ENCODE data around the gene ZMYND10. TPM values are rescaled to one million over a fixed set of nuclear protein-coding genes. Genes with fewer than 3 reads are reported as not detected.
"Not testable (repeated sequence)": the region's sequence is repeated elsewhere in the genome, so short reads cannot be mapped to it uniquely, and the experiment has no call there.

ZMYND10 gene
- total RNA-seq, 1 donor = 2.9 TPM

GRCh38 chr3:50314342-50314741 is 31.2 kb downstream of the ZMYND10 start:
- H3K27me3 ChIP-seq (ENCODE audit: insufficient read depth, low read length) = no peaks in the 10 kb centered on the region
- H3K4me2 ChIP-seq (ENCODE audit: insufficient read depth, low read length) = no peak overlapping the region
- peaks cover 2% of the 10 kb centered on the region for H3K9me3 ChIP-seq (ENCODE audit: low read depth, low read length)
- no peak for DNase-seq (ENCODE audit: insufficient read length, low spot score, missing footprints)
- peaks cover 26% of the 10 kb centered on the region for H4K20me1 ChIP-seq (ENCODE audit: insufficient read depth, low read length)
- no peak overlapping the region for H3K27ac ChIP-seq (ENCODE audit: low read depth, low read length)
- no peaks in the 10 kb centered on the region for H3K4me1 ChIP-seq (ENCODE audit: insufficient read depth, low read length)
- TF ChIP-seq CTCF (IDR thresholded peaks at IDR 0.05; ENCODE audit: extremely low read depth, low read depth, low read length) = no peak
- H2AFZ ChIP-seq (ENCODE audit: low read length) = no peak overlapping the region
- peaks cover 23% of the 10 kb centered on the region for H3K36me3 ChIP-seq (ENCODE audit: insufficient read depth, low read length)
- peaks cover 16% of the 10 kb centered on the region for H3K79me2 ChIP-seq (ENCODE audit: insufficient read depth, low read length)
- no peak overlapping the region for H3K4me3 ChIP-seq (ENCODE audit: insufficient read depth, low read length)

GRCh38 chr3:50312041-50312440 is 33.5 kb downstream of the ZMYND10 start:
- H3K4me3 ChIP-seq (ENCODE audit: insufficient read depth, low read length); H3K36me3 ChIP-seq (ENCODE audit: insufficient read depth, low read length); H3K27me3 ChIP-seq (ENCODE audit: insufficient read depth, low read length); H3K27ac ChIP-seq (ENCODE audit: low read depth, low read length); H3K4me1 ChIP-seq (ENCODE audit: insufficient read depth, low read length); H3K4me2 ChIP-seq (ENCODE audit: insufficient read depth, low read length); DNase-seq (ENCODE audit: insufficient read length, low spot score, missing footprints); H3K9me3 ChIP-seq (ENCODE audit: low read depth, low read length); H3K79me2 ChIP-seq (ENCODE audit: insufficient read depth, low read length); H2AFZ ChIP-seq (ENCODE audit: low read length); H4K20me1 ChIP-seq (ENCODE audit: insufficient read depth, low read length): not testable (repeated sequence)

GRCh38 chr3:50304601-50305000 is 40.9 kb downstream of the ZMYND10 start:
- no peak for TF ChIP-seq CTCF (IDR thresholded peaks at IDR 0.05; ENCODE audit: extremely low read depth, low read depth, low read length)
- peak; percentile 87 for DNase-seq (ENCODE audit: insufficient read length, low spot score, missing footprints)

GRCh38 chr3:50303013-50303815 is 42.3 kb downstream of the ZMYND10 start, which contains the start of gene HYAL1:
HYAL1 (minus strand) TSS chr3:50303574; CDS start chr3:50302956, 618 bp downstream.
- no peak within 1 kb of the TSS for H3K27ac ChIP-seq (ENCODE audit: low read depth, low read length)
- peaks cover 7% of the 10 kb centered on the region for H3K79me2 ChIP-seq (ENCODE audit: insufficient read depth, low read length)
- no peak within 1 kb of the TSS for H3K4me3 ChIP-seq (ENCODE audit: insufficient read depth, low read length)
- no peaks in the 10 kb centered on the region for H3K27me3 ChIP-seq (ENCODE audit: insufficient read depth, low read length)
- no peaks in the 10 kb centered on the region for H3K9me3 ChIP-seq (ENCODE audit: low read depth, low read length)
- DNase-seq (ENCODE audit: insufficient read length, low spot score, missing footprints) = no peak
- H3K36me3 ChIP-seq (ENCODE audit: insufficient read depth, low read length) = no peaks in the 10 kb centered on the region
- peaks cover 18% of the 10 kb centered on the region for H3K4me1 ChIP-seq (ENCODE audit: insufficient read depth, low read length)
- no peak within 1 kb of the TSS for H3K4me2 ChIP-seq (ENCODE audit: insufficient read depth, low read length)
- H4K20me1 ChIP-seq (ENCODE audit: insufficient read depth, low read length) = no peaks in the 10 kb centered on the region
- TF ChIP-seq CTCF (IDR thresholded peaks at IDR 0.05; ENCODE audit: extremely low read depth, low read depth, low read length) = peak; percentile 13
- H2AFZ ChIP-seq (ENCODE audit: low read length) = no peak within 1 kb of the TSS

More at GRCh38 chr3:50304601-50305000, 40.9 kb downstream of the ZMYND10 start:
- Histone ChIP-seq H4K20me1 (ENCODE audit: insufficient read depth, low read length) (no peaks in the 10 kb centered on the region), H3K36me3 (ENCODE audit: insufficient read depth, low read length) (no peaks in the 10 kb centered on the region), H2AFZ (ENCODE audit: low read length) (no peak overlapping the region), H3K9me3 (ENCODE audit: low read depth, low read length) (peaks cover 3% of the 10 kb centered on the region), H3K4me3 (ENCODE audit: insufficient read depth, low read length) (no peak overlapping the region), H3K4me2 (ENCODE audit: insufficient read depth, low read length) (no peak overlapping the region), H3K27ac (ENCODE audit: low read depth, low read length) (no peak overlapping the region), H3K4me1 (ENCODE audit: insufficient read depth, low read length) (peaks cover 11% of the 10 kb centered on the region), H3K27me3 (ENCODE audit: insufficient read depth, low read length) (no peaks in the 10 kb centered on the region), H3K79me2 (ENCODE audit: insufficient read depth, low read length) (no peaks in the 10 kb centered on the region)
